Measurements from ENCODE around the gene PTPRN2. TPM values are rescaled to one million over a fixed set of nuclear protein-coding genes. Genes with fewer than 3 reads are reported as not detected.
A peak's percentile ranks its signal among the peaks of the same experiment; 100 is the strongest.

Gene PTPRN2
- total and polyA plus RNA-seq, 9 of the 15 experiments (the other 6 are each of a cell fraction or from before 2014, with no cell fraction given): not detected

GRCh38 chr7:158422887-158423560 is 164.6 kb downstream of the PTPRN2 start (continued):
- TF ChIP-seq TBL1XR1 (IDR thresholded peaks at IDR 0.05; ENCODE audit: low read length in 2 of 2) (no peak), CCAR2 (IDR thresholded peaks at IDR 0.05; ENCODE audit: low read depth, low read length) (no peak), CREB5 (CRISPR knock-in tag; IDR thresholded peaks at IDR 0.05) (no peak), PKNOX1 (IDR thresholded peaks at IDR 0.05) (0 out of 2 replicates have a peak, but pooled peaks have one; percentile 20), DLX4 (CRISPR knock-in tag; IDR thresholded peaks at IDR 0.05) (no peak), ZFP30 (CRISPR knock-in tag; IDR thresholded peaks at IDR 0.05; ENCODE audit: borderline replicate concordance) (no peak), PML (IDR thresholded peaks at IDR 0.05; ENCODE audit: low read length) (peak; percentile 35; the same call in 1 of the 2 replicates), FOXK2 (conservative IDR thresholded peaks at IDR 0.05 in 1 of 2, IDR thresholded peaks at IDR 0.05 in 1 of 2; ENCODE audit: low read depth in 2 of 2) (0 out of 4 replicates have a peak, but pooled peaks of 1 of the 2 experiments have one; percentile 25), GATAD2B (IDR thresholded peaks at IDR 0.05; ENCODE audit: borderline replicate concordance) (no peak), DMBX1 (CRISPR knock-in tag; IDR thresholded peaks at IDR 0.05; ENCODE audit: borderline replicate concordance) (no peak), MTA1 (IDR thresholded peaks at IDR 0.05; ENCODE audit: borderline replicate concordance) (no peak), ESRRA (IDR thresholded peaks at IDR 0.05; ENCODE audit: borderline replicate concordance, low read depth) (0 out of 2 replicates have a peak, but pooled peaks have one; percentile 15), TRIM28 (IDR thresholded peaks at IDR 0.05) (no peak), ZNF76 (CRISPR knock-in tag; IDR thresholded peaks at IDR 0.05; ENCODE audit: borderline replicate concordance) (no peak)
